OCI-LY1 (cell line): ENCODE measurements around the gene CLCN7.

ENCODE experiments used
- H2AFZ ChIP-seq: fragments of 200-600 bp; sonication (generic), shearing (Covaris generic); 2 replicates; pipeline ENCODE4 v1.6.0; 2014; ENCODE audit warnings: antibody characterized with exemption, mild to moderate bottlenecking, low read length
- H3F3A ChIP-seq: fragments of 200-600 bp; sonication (generic), shearing (Covaris generic); 2 replicates; pipeline ENCODE4 v1.6.0; 2014; ENCODE audit warnings: mild to moderate bottlenecking, antibody characterized with exemption, low read length, moderate library complexity; ENCODE audit not compliant: insufficient read depth
- H3K27ac ChIP-seq: fragments of 200-600 bp; sonication (generic); 2 replicates; pipeline ENCODE4 v1.5.1; 2014; ENCODE audit warnings: low read length, mixed run types, mild to moderate bottlenecking, low read depth; ENCODE audit not compliant: poor library complexity, severe bottlenecking
- H3K27me3 ChIP-seq: fragments of 200-600 bp; sonication (generic); 2 replicates; pipeline ENCODE4 v1.6.0; 2014; ENCODE audit warnings: antibody characterized with exemption, mild to moderate bottlenecking, low read length, moderate library complexity; ENCODE audit not compliant: insufficient read depth
- H3K36me3 ChIP-seq: fragments of 200-600 bp; sonication (generic); 2 replicates; pipeline ENCODE4 v1.6.1; 2014; ENCODE audit warnings: mild to moderate bottlenecking, antibody characterized with exemption, low read length, moderate library complexity, mixed read lengths; ENCODE audit not compliant: insufficient read depth
- H3K4me1 ChIP-seq: fragments of 200-600 bp; sonication (generic); 2 replicates; pipeline ENCODE4 v1.5.1; 2014; ENCODE audit warnings: mild to moderate bottlenecking, low read length, moderate library complexity; ENCODE audit not compliant: insufficient read depth, severe bottlenecking
- H3K4me2 ChIP-seq: fragments of 200-600 bp; sonication (generic), shearing (Covaris generic); 2 replicates; pipeline ENCODE4 v1.6.1; 2014; ENCODE audit warnings: low read length
- H3K4me3 ChIP-seq: fragments of 200-600 bp; sonication (generic); 2 replicates; pipeline ENCODE4 v1.5.1; 2014; ENCODE audit warnings: low read length, low read depth, mild to moderate bottlenecking, mixed read lengths; ENCODE audit not compliant: poor library complexity, severe bottlenecking
- H3K79me2 ChIP-seq: fragments of 200-600 bp; shearing (Covaris generic); 2 replicates; pipeline ENCODE4 v1.6.1; 2016; ENCODE audit warnings: mixed run types, low read length, mixed read lengths; ENCODE audit not compliant: insufficient read depth
- H3K9ac ChIP-seq: fragments of 200-600 bp; sonication (generic), shearing (Covaris generic); 2 replicates; pipeline ENCODE4 v1.6.1; 2014; ENCODE audit warnings: mild to moderate bottlenecking, low read length, mixed read lengths
- H3K9me2 ChIP-seq: fragments of 200-600 bp; sonication (generic), shearing (Covaris generic); 2 replicates; pipeline ENCODE4 v1.6.1; 2014; ENCODE audit warnings: low read depth, mild to moderate bottlenecking, low read length, mixed read lengths
- H3K9me3 ChIP-seq: fragments of 200-600 bp; shearing (Covaris generic); 2 replicates; pipeline ENCODE4 v1.6.1; 2014; ENCODE audit warnings: low read length, mixed read lengths
- H4K20me1 ChIP-seq: fragments of 200-600 bp; sonication (generic), shearing (Covaris generic); 2 replicates; pipeline ENCODE4 v1.6.0; 2016; ENCODE audit warnings: mild to moderate bottlenecking, low read length; ENCODE audit not compliant: insufficient read depth
- CTCF ChIP-seq: fragments of 200-600 bp; sonication (generic), shearing (Covaris generic); IDR thresholded peaks from 2 replicates; pipeline ENCODE4 v1.5.1; 2017; ENCODE audit warnings: mild to moderate bottlenecking, antibody characterized with exemption, low read length, moderate library complexity, mixed read lengths
- EZH2 ChIP-seq: fragments of 200-600 bp; sonication (generic), shearing (Covaris generic); IDR thresholded peaks from 2 replicates; pipeline ENCODE4 v1.8.0; 2017; ENCODE audit warnings: borderline replicate concordance, mixed run types, mild to moderate bottlenecking, antibody characterized with exemption, low read length, moderate library complexity, mixed read lengths

The CLCN7 gene

GRCh38 chr16:1395444-1396031 is 79.3 kb downstream of the CLCN7 start:
- no peak overlapping the region for H3K9ac ChIP-seq
- no peak overlapping the region for H3K27ac ChIP-seq
- no peak overlapping the region for H3K4me3 ChIP-seq
- no peaks in the 10 kb centered on the region for H3K27me3 ChIP-seq
- no peak for TF ChIP-seq CTCF
- no peak for TF ChIP-seq EZH2
- H3K4me1 ChIP-seq = no peaks in the 10 kb centered on the region
- H3F3A ChIP-seq = no peaks in the 10 kb centered on the region
- no peak overlapping the region for H3K4me2 ChIP-seq
- no peaks in the 10 kb centered on the region for H3K9me2 ChIP-seq
- H3K9me3 ChIP-seq = no peaks in the 10 kb centered on the region
- no peak overlapping the region for H2AFZ ChIP-seq
- no peaks in the 10 kb centered on the region for H3K79me2 ChIP-seq
- no peaks in the 10 kb centered on the region for H4K20me1 ChIP-seq
- H3K36me3 ChIP-seq = peaks cover 25% of the 10 kb centered on the region; the same call in 1 of the 2 replicates
